C4-2B (cell line): ENCODE results near the gene HBS1L.

ENCODE experiments used
- ZFX ChIP-seq: fragments of 450-650 bp; IDR thresholded peaks from 2 replicates; pipeline ENCODE4 v1.6.1; 2017
- TF ChIP-seq, protein P1 (sequence below): fragments of 450-650 bp; conservative IDR thresholded peaks from 2 replicates; pipeline ENCODE4 v1.5.1; 2017; ENCODE audit warnings: mild to moderate bottlenecking

DNA sequence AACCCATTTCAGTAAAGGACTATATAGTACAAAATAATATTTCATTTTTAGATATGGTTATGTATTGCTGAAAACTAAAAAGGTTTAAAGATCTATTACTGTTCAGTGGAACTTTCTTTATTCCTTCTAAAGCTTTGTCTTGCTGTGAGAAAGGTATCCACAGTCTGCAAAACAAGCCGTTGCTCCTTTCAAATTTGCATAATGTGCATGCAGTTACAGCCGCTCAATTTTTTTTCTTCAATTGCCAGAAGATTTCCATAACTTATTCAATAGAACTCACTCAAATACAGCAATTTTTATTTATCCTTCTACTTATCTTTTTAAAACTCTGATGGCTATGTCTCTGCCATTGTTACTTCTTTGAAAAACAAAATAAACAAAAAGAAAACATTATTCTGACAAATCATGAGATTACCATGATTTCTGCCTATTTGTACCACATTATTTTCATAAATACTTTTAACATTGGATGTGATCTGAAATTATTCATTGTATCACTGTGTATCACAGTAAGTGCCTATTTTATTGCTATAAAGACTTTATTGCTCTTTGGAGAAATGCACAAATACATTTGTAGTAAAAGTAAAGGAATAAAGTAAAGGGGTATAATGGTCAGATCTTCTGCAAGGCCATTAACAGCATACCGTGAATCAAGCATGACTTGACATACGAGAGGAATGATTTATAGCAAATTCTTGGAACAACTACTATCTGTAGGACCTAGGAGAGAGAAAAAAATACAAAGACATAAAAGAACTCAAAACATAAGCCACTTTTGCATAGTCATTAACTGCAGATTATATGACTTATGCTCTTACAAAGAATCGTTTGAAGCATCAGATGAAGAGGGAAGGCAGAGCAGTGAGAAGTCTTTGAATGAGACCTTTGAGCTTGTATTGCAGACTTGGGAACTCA, 29.6 kb upstream of the HBS1L start:
- TF ChIP-seq, protein P1, sequence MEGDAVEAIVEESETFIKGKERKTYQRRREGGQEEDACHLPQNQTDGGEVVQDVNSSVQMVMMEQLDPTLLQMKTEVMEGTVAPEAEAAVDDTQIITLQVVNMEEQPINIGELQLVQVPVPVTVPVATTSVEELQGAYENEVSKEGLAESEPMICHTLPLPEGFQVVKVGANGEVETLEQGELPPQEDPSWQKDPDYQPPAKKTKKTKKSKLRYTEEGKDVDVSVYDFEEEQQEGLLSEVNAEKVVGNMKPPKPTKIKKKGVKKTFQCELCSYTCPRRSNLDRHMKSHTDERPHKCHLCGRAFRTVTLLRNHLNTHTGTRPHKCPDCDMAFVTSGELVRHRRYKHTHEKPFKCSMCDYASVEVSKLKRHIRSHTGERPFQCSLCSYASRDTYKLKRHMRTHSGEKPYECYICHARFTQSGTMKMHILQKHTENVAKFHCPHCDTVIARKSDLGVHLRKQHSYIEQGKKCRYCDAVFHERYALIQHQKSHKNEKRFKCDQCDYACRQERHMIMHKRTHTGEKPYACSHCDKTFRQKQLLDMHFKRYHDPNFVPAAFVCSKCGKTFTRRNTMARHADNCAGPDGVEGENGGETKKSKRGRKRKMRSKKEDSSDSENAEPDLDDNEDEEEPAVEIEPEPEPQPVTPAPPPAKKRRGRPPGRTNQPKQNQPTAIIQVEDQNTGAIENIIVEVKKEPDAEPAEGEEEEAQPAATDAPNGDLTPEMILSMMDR, result no peak
- no peak for TF ChIP-seq ZFX
